ENCODE measurements around the gene GABRB1.

Gene GABRB1

GRCh38 chr4:47017494-47017893 lies 13.9 kb upstream of the GABRB1 start:
- TF ChIP-seq ZNF274 (IDR thresholded peaks at IDR 0.05; ENCODE audit: low read depth, low read length), result no peak

GRCh38 chr4:47031751-47032404 lies 511 bp downstream of the GABRB1 start:
- no peak for TF ChIP-seq ZNF274 (IDR thresholded peaks at IDR 0.05; ENCODE audit: low read depth, low read length)
- peak overlapping the region; percentile 35 for H3K4me3 ChIP-seq (ENCODE audit: low read length)

More at GRCh38 chr4:47017494-47017893, 13.9 kb upstream of the GABRB1 start:
- no peak overlapping the region for H3K4me3 ChIP-seq (ENCODE audit: low read length)

GRCh38 chr4:47032405-47033106 lies 1.2 kb downstream of the GABRB1 start:
- no peak for TF ChIP-seq ZNF274 (IDR thresholded peaks at IDR 0.05; ENCODE audit: low read depth, low read length)
- peak overlapping the region; percentile 35; the same call in 1 of the 2 replicates for H3K4me3 ChIP-seq (ENCODE audit: low read length)

- no peak overlapping the region for H3K4me3 ChIP-seq (ENCODE audit: low read length)
- no peak for TF ChIP-seq ZNF274 (IDR thresholded peaks at IDR 0.05; ENCODE audit: low read depth, low read length)
Observed at GRCh38 chr4:47038263-47038662, 6.9 kb downstream of the GABRB1 start.

GRCh38 chr4:47040828-47041227 lies 9.5 kb downstream of the GABRB1 start:
- no peak for TF ChIP-seq ZNF274 (IDR thresholded peaks at IDR 0.05; ENCODE audit: low read depth, low read length)
- H3K4me3 ChIP-seq (ENCODE audit: low read length), result no peak overlapping the region

GRCh38 chr4:47043821-47044220 lies 12.5 kb downstream of the GABRB1 start:
- no peak for TF ChIP-seq ZNF274 (IDR thresholded peaks at IDR 0.05; ENCODE audit: low read depth, low read length)
- no peak overlapping the region for H3K4me3 ChIP-seq (ENCODE audit: low read length)

- H3K4me3 ChIP-seq (ENCODE audit: low read length), result no peak overlapping the region
- TF ChIP-seq ZNF274 (IDR thresholded peaks at IDR 0.05; ENCODE audit: low read depth, low read length), result no peak
Observed at GRCh38 chr4:47045261-47045660, 13.9 kb downstream of the GABRB1 start.

- no peak overlapping the region for H3K4me3 ChIP-seq (ENCODE audit: low read length)
- TF ChIP-seq ZNF274 (IDR thresholded peaks at IDR 0.05; ENCODE audit: low read depth, low read length), result no peak
Observed at GRCh38 chr4:47049347-47049746, 18.0 kb downstream of the GABRB1 start.

- H3K4me3 ChIP-seq (ENCODE audit: low read length), result no peak overlapping the region
- TF ChIP-seq ZNF274 (IDR thresholded peaks at IDR 0.05; ENCODE audit: low read depth, low read length), result no peak
Observed at GRCh38 chr4:47050761-47051725, 19.7 kb downstream of the GABRB1 start.

- TF ChIP-seq ZNF274 (IDR thresholded peaks at IDR 0.05; ENCODE audit: low read depth, low read length), result no peak
- no peak overlapping the region for H3K4me3 ChIP-seq (ENCODE audit: low read length)
Observed at GRCh38 chr4:47053485-47053884, 22.1 kb downstream of the GABRB1 start.

- TF ChIP-seq ZNF274 (IDR thresholded peaks at IDR 0.05; ENCODE audit: low read depth, low read length), result no peak
- H3K4me3 ChIP-seq (ENCODE audit: low read length), result no peak overlapping the region
Observed at GRCh38 chr4:47054130-47054529, 22.8 kb downstream of the GABRB1 start.

- H3K4me3 ChIP-seq (ENCODE audit: low read length), result no peak overlapping the region
- TF ChIP-seq ZNF274 (IDR thresholded peaks at IDR 0.05; ENCODE audit: low read depth, low read length), result no peak
Observed at GRCh38 chr4:47057991-47058390, 26.6 kb downstream of the GABRB1 start.

- TF ChIP-seq ZNF274 (IDR thresholded peaks at IDR 0.05; ENCODE audit: low read depth, low read length), result no peak
- no peak overlapping the region for H3K4me3 ChIP-seq (ENCODE audit: low read length)
Observed at GRCh38 chr4:47060561-47060960, 29.2 kb downstream of the GABRB1 start.

GRCh38 chr4:47061435-47061834 lies 30.1 kb downstream of the GABRB1 start:
- H3K4me3 ChIP-seq (ENCODE audit: low read length), result no peak overlapping the region
- TF ChIP-seq ZNF274 (IDR thresholded peaks at IDR 0.05; ENCODE audit: low read depth, low read length), result no peak
